Embryonic facial prominence (tissue), 1 donor: Measurements from ENCODE around the gene CRYGN.

ENCODE experiments used
- DNase-seq: peaks from one replicate; pipeline ENCODE4 v3.0.0-alpha.2; 2016; ENCODE audit errors: extremely low spot score

The CRYGN gene

DNA sequence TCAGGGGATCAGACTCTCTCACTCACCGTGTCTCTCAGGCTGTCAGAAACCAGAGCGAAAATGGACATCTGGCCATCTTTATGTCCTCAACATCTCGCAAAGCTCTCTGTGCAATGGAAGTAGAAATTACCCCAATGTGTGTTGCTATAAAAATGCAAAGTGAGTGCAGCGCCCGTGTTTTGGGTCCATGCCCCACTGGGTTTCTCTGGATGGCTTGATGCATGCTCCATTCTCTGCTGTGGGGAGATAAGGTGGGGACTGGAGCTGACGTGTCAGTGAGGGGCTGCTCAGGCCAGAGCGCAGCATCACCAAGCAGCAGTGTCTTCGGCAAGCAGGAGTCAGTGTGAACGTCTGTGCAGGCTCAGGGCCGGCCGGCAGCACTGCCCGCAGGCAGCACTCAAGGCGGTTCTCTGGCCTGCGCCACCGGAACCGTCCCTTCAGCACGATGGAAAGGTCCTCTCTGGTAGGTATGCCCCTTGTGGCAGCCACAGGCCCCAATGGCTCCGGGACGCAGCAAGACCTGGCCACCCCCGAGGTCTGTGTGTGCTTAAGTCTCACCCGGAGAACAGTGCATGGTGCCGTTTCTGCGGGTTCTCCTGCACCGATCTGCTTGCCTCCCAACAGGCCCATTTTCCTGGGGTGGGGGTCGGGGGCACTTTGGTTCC, 60.3 kb downstream of the CRYGN start:
- DNase-seq = no peak

DNA sequence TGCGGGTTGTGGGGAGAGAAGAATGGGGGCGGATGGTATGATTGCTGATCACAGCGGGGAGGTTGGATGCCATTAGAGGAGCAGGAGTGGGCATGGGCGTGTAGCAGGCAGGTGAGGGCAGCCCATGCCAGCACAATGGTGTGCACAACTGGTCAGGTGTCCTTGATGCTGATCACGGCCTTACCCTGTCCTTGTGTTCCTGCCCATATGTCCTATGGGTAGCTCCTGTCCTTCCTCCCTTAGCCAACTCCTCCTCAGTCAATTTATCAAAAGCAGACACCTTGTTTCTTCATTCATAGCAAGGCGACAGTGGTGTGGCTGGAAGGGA, 60.8 kb downstream of the CRYGN start:
- no peak for DNase-seq
